Panc1 (cell line): Measurements from ENCODE around the gene OR4M1. TPM values are rescaled to one million over a fixed set of nuclear protein-coding genes. Genes with fewer than 3 reads are reported as not detected.
"Not testable (repeated sequence)": the region's sequence is repeated elsewhere in the genome, so short reads cannot be mapped to it uniquely, and the experiment has no call there.

Experiments
- ATAC-seq: fragments of 200-7000 bp; cut with Tn5 transposase; 2 replicates; pipeline ENCODE4 v1.9.1; 2020; ENCODE audit warnings: mild to moderate bottlenecking, moderate library complexity
- Bru-seq: library from RNA; stranded (reverse); fragments of 400-500 nt; gene quantifications from one replicate; lab custom pipeline; 2021; lab: Mats Ljungman, UMichigan
- BruChase-seq, 2 experiments: library from RNA; stranded (reverse); fragments of 400-500 nt; gene quantifications; one replicate each; lab custom pipeline; 2021; lab: Mats Ljungman, UMichigan
- BruUV-seq: library from RNA; stranded (reverse); fragments of 400-500 nt; replicated peaks from 2 replicates; lab custom pipeline; 2021; lab: Mats Ljungman, UMichigan
- CTCF ChIA-PET: fragments of 300-600 bp; sonication (Branson Sonifier 250); formaldehyde crosslinking; loops from one replicate; lab custom pipeline; 2022; ENCODE audit warnings: antibody characterized with exemption; lab: Charles Lee
- POLR2A ChIA-PET: fragments of 300-600 bp; sonication (Branson Sonifier 250); formaldehyde crosslinking; loops from one replicate; lab custom pipeline; 2022; ENCODE audit warnings: antibody characterized with exemption; lab: Charles Lee
- DNase-seq: peaks from one replicate; pipeline ENCODE4 v3.0.0-alpha.2; 2010; ENCODE audit warnings: low read depth, low spot score
- H3K27ac ChIP-seq: 2 replicates; pipeline ENCODE4 v1.5.1; 2011; ENCODE audit warnings: mild to moderate bottlenecking, low read length, inconsistent platforms
- H3K27me3 ChIP-seq: fragments of 200-500 bp; sonication (Bioruptor generic); 2 replicates; pipeline ENCODE4 v1.6.0; 2014; ENCODE audit warnings: low read length, inconsistent platforms; ENCODE audit not compliant: control insufficient read depth, insufficient read depth
- H3K36me3 ChIP-seq: fragments of 200-500 bp; sonication (Bioruptor generic); 2 replicates; pipeline ENCODE4 v1.5.1; 2014; ENCODE audit warnings: inconsistent platforms, mild to moderate bottlenecking, low read length, moderate library complexity; ENCODE audit not compliant: control insufficient read depth, insufficient read depth
- H3K4me1 ChIP-seq: 2 replicates; pipeline ENCODE4 v1.5.1; 2011; ENCODE audit warnings: inconsistent platforms, mild to moderate bottlenecking, low read length, moderate library complexity; ENCODE audit not compliant: control insufficient read depth, insufficient read depth
- H3K4me3 ChIP-seq, 2 experiments: 2 replicates each; pipeline ENCODE4 v1.5.1; 2011 to 2012; ENCODE audit warnings: low read depth in 2 of 2, low read length in 2 of 2, mild to moderate bottlenecking in 2 of 2, inconsistent platforms in 1 of 2, moderate library complexity in 1 of 2
- H3K9me3 ChIP-seq: fragments of 200-500 bp; sonication (Bioruptor generic); 2 replicates; pipeline ENCODE4 v1.5.1; 2014; ENCODE audit warnings: low read depth, mild to moderate bottlenecking, inconsistent platforms, low read length, moderate library complexity; ENCODE audit not compliant: control insufficient read depth, insufficient read depth
- POLR2AphosphoS5 ChIP-seq: IDR thresholded peaks from 2 replicates; pipeline ENCODE4 v1.6.1; 2012; ENCODE audit warnings: mild to moderate bottlenecking, low read depth, low read length, moderate library complexity
- REST ChIP-seq, 2 experiments: IDR thresholded peaks; 2 replicates each; pipeline ENCODE4 v1.6.1; 2011 to 2012; ENCODE audit warnings: low read depth in 2 of 2, control low read depth in 1 of 2, low read length in 1 of 2, mild to moderate bottlenecking in 1 of 2, moderate library complexity in 1 of 2; ENCODE audit not compliant: insufficient read depth in 1 of 2
- SIN3A ChIP-seq: IDR thresholded peaks from 2 replicates; pipeline ENCODE4 v1.6.1; 2012; ENCODE audit warnings: low read depth, mild to moderate bottlenecking, low read length, moderate library complexity, borderline replicate concordance; ENCODE audit not compliant: insufficient read depth
- TCF7L2 ChIP-seq: IDR thresholded peaks from 2 replicates; pipeline ENCODE4 v1.6.1; 2011; ENCODE audit warnings: mild to moderate bottlenecking, low read depth, low read length, inconsistent platforms
- in situ Hi-C: cut with HindIII; loops from 2 replicates; pipeline ENCODE4 v1.10.0; 2016; ENCODE audit warnings: low sequenced_read_pairs, low pct_unique_long_range_greater_than_20kb
- intact Hi-C: fragments of 100-400 bp; cut with micrococcal nuclease; formaldehyde crosslinking; loops from one replicate; pipeline ENCODE4 v1.10.0; 2022; ENCODE audit not compliant: unreplicated experiment
- long read RNA-seq: library from polyadenylated mRNA; unstranded; transcript quantifications from one replicate; pipeline ENCODE4 v2.0.0, GENCODE V29; 2021; ENCODE audit not compliant: unreplicated experiment
- polyA plus RNA-seq: library from polyadenylated mRNA; unstranded; fragments of >200 nt; gene quantifications from one replicate; pipeline ENCODE4 v1.2.1, GENCODE V29; 2012; ENCODE audit warnings: missing spikeins; ENCODE audit not compliant: insufficient read length
- total RNA-seq: library from RNA; stranded (reverse); gene quantifications from one replicate; pipeline ENCODE4 v1.2.1, GENCODE V29; 2021; ENCODE audit not compliant: unreplicated experiment
- TF ChIP-seq, protein P1 (sequence below): fragments of 450-650 bp; IDR thresholded peaks from 2 replicates; pipeline ENCODE4 v1.5.1; 2017; ENCODE audit warnings: mild to moderate bottlenecking

The OR4M1 gene
- total RNA-seq (not detected), Bru-seq, nascent RNA (not detected), BruChase-seq, experiment 1, labeled RNA remaining after a 2-hour chase (not detected), BruChase-seq, experiment 2, labeled RNA remaining after a 6-hour chase (not detected)
- polyA plus RNA-seq: not detected
- long read RNA-seq: 0 reads

- H3K36me3 ChIP-seq, H3K4me1 ChIP-seq, in situ Hi-C loops, ATAC-seq, H3K27me3 ChIP-seq, H3K27ac ChIP-seq, H3K9me3 ChIP-seq, H3K4me3 ChIP-seq, POLR2A ChIA-PET, BruUV-seq, CTCF ChIA-PET, intact Hi-C loops, DNase-seq: not testable (repeated sequence)
Observed at GRCh38 chr14:19773204-19773603, at the start of gene OR4M1. OR4M1 (plus strand) TSS chr14:19773504; CDS start chr14:19780323, 6,819 bp downstream.

DNA sequence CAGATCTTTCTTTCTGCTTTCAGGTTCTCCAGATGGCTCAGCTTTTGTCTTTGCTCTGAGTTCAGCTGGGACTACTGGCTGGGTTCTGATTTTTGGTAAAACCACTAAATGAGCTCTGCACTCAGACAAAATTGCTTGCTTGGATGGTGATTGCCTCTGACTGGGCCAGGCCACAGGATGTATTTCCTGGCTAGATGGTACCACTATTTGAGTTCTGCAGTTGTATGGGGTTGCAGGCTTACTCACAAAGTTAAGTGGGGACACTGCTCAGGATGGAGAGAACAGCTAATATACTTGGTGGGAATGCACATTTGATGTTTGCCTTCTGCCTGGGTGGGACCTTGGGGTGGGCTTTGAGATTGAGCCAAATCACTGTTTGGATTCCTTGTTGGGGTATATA is 43.9 kb upstream of the OR4M1 start:
- Histone ChIP-seq H3K4me3 (no peak overlapping the region), H3K9me3 (peaks cover 7% of the 10 kb centered on the region; the same call in 1 of the 2 replicates), H3K27me3 (no peaks in the 10 kb centered on the region), H3K36me3 (no peaks in the 10 kb centered on the region), H3K27ac (no peak overlapping the region), H3K4me1 (no peaks in the 10 kb centered on the region)
- TF ChIP-seq, protein P1, sequence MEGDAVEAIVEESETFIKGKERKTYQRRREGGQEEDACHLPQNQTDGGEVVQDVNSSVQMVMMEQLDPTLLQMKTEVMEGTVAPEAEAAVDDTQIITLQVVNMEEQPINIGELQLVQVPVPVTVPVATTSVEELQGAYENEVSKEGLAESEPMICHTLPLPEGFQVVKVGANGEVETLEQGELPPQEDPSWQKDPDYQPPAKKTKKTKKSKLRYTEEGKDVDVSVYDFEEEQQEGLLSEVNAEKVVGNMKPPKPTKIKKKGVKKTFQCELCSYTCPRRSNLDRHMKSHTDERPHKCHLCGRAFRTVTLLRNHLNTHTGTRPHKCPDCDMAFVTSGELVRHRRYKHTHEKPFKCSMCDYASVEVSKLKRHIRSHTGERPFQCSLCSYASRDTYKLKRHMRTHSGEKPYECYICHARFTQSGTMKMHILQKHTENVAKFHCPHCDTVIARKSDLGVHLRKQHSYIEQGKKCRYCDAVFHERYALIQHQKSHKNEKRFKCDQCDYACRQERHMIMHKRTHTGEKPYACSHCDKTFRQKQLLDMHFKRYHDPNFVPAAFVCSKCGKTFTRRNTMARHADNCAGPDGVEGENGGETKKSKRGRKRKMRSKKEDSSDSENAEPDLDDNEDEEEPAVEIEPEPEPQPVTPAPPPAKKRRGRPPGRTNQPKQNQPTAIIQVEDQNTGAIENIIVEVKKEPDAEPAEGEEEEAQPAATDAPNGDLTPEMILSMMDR: no peak
- TF ChIP-seq REST (IDR thresholded peaks at IDR 0.05; ENCODE audit: insufficient read depth in 1 of 2, low read depth in 2 of 2, low read length in 1 of 2) (no peak), SIN3A (no peak), POLR2AphosphoS5 (no peak), TCF7L2 (no peak)
- ChIA-PET CTCF (no interaction called here), POLR2A (no interaction called here)
- ATAC-seq (no peak), DNase-seq (no peak)
- in situ Hi-C loops (no loop called here), intact Hi-C loops (no loop called here)
- BruUV-seq: no TSS peak

DNA sequence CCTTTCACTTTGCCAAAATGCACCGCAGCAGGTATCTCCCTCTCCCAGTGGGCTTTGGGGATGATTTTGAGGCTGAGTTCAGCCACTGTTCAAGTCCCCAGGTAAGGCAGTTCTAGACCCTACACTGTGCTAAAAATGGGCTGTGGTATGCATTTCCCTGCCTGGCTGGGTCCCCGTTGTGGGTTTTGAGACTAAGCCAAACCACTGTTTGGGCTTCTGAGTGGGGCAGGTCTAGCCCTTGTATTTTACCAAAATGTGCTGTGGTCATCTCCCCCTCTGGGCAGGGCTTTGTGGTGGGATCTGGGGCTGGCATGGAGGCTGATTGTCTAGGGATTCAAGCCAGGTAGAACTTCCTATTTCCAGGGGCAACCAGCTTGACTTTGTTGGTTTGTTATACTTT is 43.5 kb upstream of the OR4M1 start:
- intact Hi-C loops: no loop called here
- Histone ChIP-seq H3K4me1 (no peaks in the 10 kb centered on the region), H3K36me3 (no peaks in the 10 kb centered on the region), H3K27ac (no peak overlapping the region), H3K9me3 (peaks cover 7% of the 10 kb centered on the region; the same call in 1 of the 2 replicates), H3K27me3 (no peaks in the 10 kb centered on the region), H3K4me3 (no peak overlapping the region)
- BruUV-seq: no TSS peak
- ChIA-PET POLR2A (no interaction called here), CTCF (no interaction called here)
- ATAC-seq (no peak), DNase-seq (no peak)
- in situ Hi-C loops: no loop called here
- TF ChIP-seq, protein P1: no peak
- TF ChIP-seq REST (IDR thresholded peaks at IDR 0.05; ENCODE audit: insufficient read depth in 1 of 2, low read depth in 2 of 2, low read length in 1 of 2) (no peak), POLR2AphosphoS5 (no peak), SIN3A (no peak), TCF7L2 (no peak)

GRCh38 chr14:19733893-19734292 is 39.4 kb upstream of the OR4M1 start:
- in situ Hi-C loops, H3K9me3 ChIP-seq, ATAC-seq, intact Hi-C loops, H3K27ac ChIP-seq, DNase-seq, H3K27me3 ChIP-seq, BruUV-seq, H3K4me1 ChIP-seq, POLR2A ChIA-PET, H3K4me3 ChIP-seq, H3K36me3 ChIP-seq, CTCF ChIA-PET: not testable (repeated sequence)
